H1 (cell line): ENCODE data around the gene AFF4. TPM values are rescaled to one million over a fixed set of nuclear protein-coding genes. Genes with fewer than 3 reads are reported as not detected.
"Not testable (repeated sequence)": the region's sequence is repeated elsewhere in the genome, so short reads cannot be mapped to it uniquely, and the experiment has no call there.

Experiments
- CTCF ChIA-PET: fragments of 300-600 bp; sonication (Branson Sonifier 250); formaldehyde crosslinking; loops from one replicate; lab custom pipeline; 2021; ENCODE audit not compliant: partially characterized antibody; lab: Charles Lee
- POLR2A ChIA-PET: fragments of 300-600 bp; sonication (Branson Sonifier 250); formaldehyde crosslinking; loops from one replicate; lab custom pipeline; 2021; ENCODE audit warnings: inconsistent platforms; ENCODE audit not compliant: partially characterized antibody; lab: Charles Lee
- DNase-seq, 2 experiments: peaks; one replicate each; pipeline versions ENCODE4 v3.0.0 to v3.0.0-alpha.2; 2010 to 2022; ENCODE audit warnings: low spot score in 2 of 2, low read depth in 1 of 2, mixed read lengths in 1 of 2
- FAIRE-seq: peaks from 2 replicates; lab custom pipeline; 2011; peaks lifted over from hg19 to GRCh38; lab: Jason Lieb, UNC
- H2AFZ ChIP-seq: 2 replicates; pipeline ENCODE4 v1.8.1; 2012; ENCODE audit warnings: low read length, inconsistent platforms
- H2AK5ac ChIP-seq: 2 replicates; pipeline ENCODE4 v1.6.1; 2013; ENCODE audit warnings: low read depth, low read length
- H2BK120ac ChIP-seq: replicated peaks from 2 replicates; pipeline ENCODE3; 2013; ENCODE audit warnings: low read depth, low read length, inconsistent platforms
- H2BK12ac ChIP-seq: 2 replicates; pipeline ENCODE4 v1.6.1; 2013; ENCODE audit warnings: low read depth, low read length
- H2BK15ac ChIP-seq: 2 replicates; pipeline ENCODE4 v1.6.1; 2013; ENCODE audit warnings: low read length
- H2BK20ac ChIP-seq: 2 replicates; pipeline ENCODE4 v1.6.1; 2013; ENCODE audit warnings: low read length
- H2BK5ac ChIP-seq: 2 replicates; pipeline ENCODE4 v1.6.1; 2013; ENCODE audit warnings: low read depth, low read length
- H3K14ac ChIP-seq: 2 replicates; pipeline ENCODE4 v1.6.1; 2013; ENCODE audit warnings: inconsistent platforms; ENCODE audit not compliant: insufficient read length
- H3K18ac ChIP-seq: 2 replicates; pipeline ENCODE4 v1.6.1; 2013; ENCODE audit warnings: low read length; ENCODE audit errors: extremely low read depth
- H3K23ac ChIP-seq: 2 replicates; pipeline ENCODE4 v1.6.1; 2013; ENCODE audit warnings: inconsistent platforms; ENCODE audit not compliant: insufficient read length
- H3K23me2 ChIP-seq: 2 replicates; pipeline ENCODE4 v1.6.1; 2013; ENCODE audit warnings: low read depth, low read length
- H3K27ac ChIP-seq: 2 replicates; pipeline ENCODE4 v1.6.1; 2011; ENCODE audit warnings: low read depth, low read length, inconsistent platforms
- H3K27me3 ChIP-seq, 4 experiments: replicated peaks in 1 of 4; 1 replicate in 1 of 4; 2 replicates in 3 of 4; pipeline versions ENCODE4 v1.6.1 to v1.8.1; 2011 to 2013; ENCODE audit warnings: low read length in 3 of 4, mild to moderate bottlenecking in 3 of 4, inconsistent platforms in 2 of 4, mixed read lengths in 2 of 4, moderate library complexity in 1 of 4; ENCODE audit not compliant: control insufficient read depth in 3 of 4, insufficient read depth in 3 of 4; ENCODE audit errors: extremely low read depth in 1 of 4
- H3K36me3 ChIP-seq, 4 experiments: 2 replicates each; pipeline versions ENCODE4 v1.6.1 to v1.8.1; 2011 to 2013; ENCODE audit warnings: mild to moderate bottlenecking in 4 of 4, low read length in 3 of 4, moderate library complexity in 2 of 4, control low read depth in 1 of 4, inconsistent platforms in 1 of 4; ENCODE audit not compliant: insufficient read depth in 4 of 4, control insufficient read depth in 2 of 4
- H3K4ac ChIP-seq: replicated peaks from 2 replicates; pipeline ENCODE3; 2013; ENCODE audit warnings: low read length, low read depth, mixed read lengths, inconsistent platforms; ENCODE audit not compliant: insufficient read length
- H3K4me1 ChIP-seq, 4 experiments: replicated peaks in 1 of 4; 1 replicate in 1 of 4; 2 replicates in 3 of 4; pipeline versions ENCODE4 v1.6.1 to v1.8.1; 2011 to 2013; ENCODE audit warnings: low read length in 3 of 4, inconsistent platforms in 2 of 4, mixed read lengths in 1 of 4; ENCODE audit not compliant: insufficient read depth in 4 of 4, control insufficient read depth in 3 of 4
- H3K4me2 ChIP-seq, 2 experiments: 2 replicates each; pipeline versions ENCODE4 v1.6.1 to v1.8.1; 2011 to 2013; ENCODE audit warnings: low read depth in 2 of 2, low read length in 2 of 2, control low read depth in 1 of 2, inconsistent platforms in 1 of 2, mild to moderate bottlenecking in 1 of 2; ENCODE audit not compliant: insufficient read depth in 1 of 2
- H3K4me3 ChIP-seq, 4 experiments: fragments of 200-600, 300-600 bp in 1 of 4; sonication (generic), shearing (Covaris generic), sonication (Bioruptor Twin) in 1 of 4; 2 replicates each; pipeline versions ENCODE4 v1.5.1 to v1.8.1; 2011 to 2016; ENCODE audit warnings: low read length in 4 of 4, low read depth in 3 of 4, control low read depth in 2 of 4, inconsistent platforms in 2 of 4, mild to moderate bottlenecking in 2 of 4, mixed read lengths in 1 of 4, moderate library complexity in 1 of 4; ENCODE audit not compliant: insufficient read depth in 2 of 4; ENCODE audit errors: extremely low read depth in 1 of 4
- H3K56ac ChIP-seq: replicated peaks from 2 replicates; pipeline ENCODE3; 2013; ENCODE audit warnings: low read depth, mild to moderate bottlenecking, mixed read lengths, low read length, inconsistent platforms; ENCODE audit not compliant: insufficient read length
- H3K79me1 ChIP-seq: 2 replicates; pipeline ENCODE4 v1.6.1; 2013; ENCODE audit warnings: low read depth, low read length, control low read depth
- H3K79me2 ChIP-seq, 2 experiments: 2 replicates each; pipeline versions ENCODE4 v1.6.1 to v1.8.1; 2012 to 2013; ENCODE audit warnings: low read length in 2 of 2, mild to moderate bottlenecking in 2 of 2, inconsistent platforms in 1 of 2; ENCODE audit not compliant: insufficient read depth in 2 of 2, control insufficient read depth in 1 of 2
- H3K9ac ChIP-seq, 4 experiments: replicated peaks in 1 of 4; 1 replicate in 1 of 4; 2 replicates in 3 of 4; pipeline versions ENCODE4 v1.6.1 to v1.8.1; 2011 to 2013; ENCODE audit warnings: low read depth in 3 of 4, low read length in 3 of 4, control low read depth in 2 of 4, mild to moderate bottlenecking in 2 of 4, moderate library complexity in 2 of 4, inconsistent platforms in 1 of 4; ENCODE audit errors: extremely low read depth in 1 of 4
- H3K9me3 ChIP-seq, 2 experiments: 2 replicates each; pipeline versions ENCODE4 v1.6.1 to v1.8.1; 2012 to 2013; ENCODE audit warnings: mild to moderate bottlenecking in 2 of 2, moderate library complexity in 2 of 2, control low read depth in 1 of 2, inconsistent platforms in 1 of 2, low read depth in 1 of 2, low read length in 1 of 2, mixed read lengths in 1 of 2; ENCODE audit not compliant: insufficient read depth in 2 of 2
- H4K20me1 ChIP-seq, 2 experiments: replicated peaks in 1 of 2; 2 replicates each; pipeline versions ENCODE3 to v1.8.1; 2011 to 2013; ENCODE audit warnings: inconsistent platforms in 2 of 2, low read length in 2 of 2, mild to moderate bottlenecking in 1 of 2; ENCODE audit not compliant: insufficient read depth in 2 of 2, control insufficient read depth in 1 of 2
- H4K5ac ChIP-seq: 2 replicates; pipeline ENCODE4 v1.6.1; 2013; ENCODE audit warnings: low read length, low read depth, mixed read lengths, inconsistent platforms; ENCODE audit not compliant: insufficient read length
- H4K8ac ChIP-seq: 2 replicates; pipeline ENCODE4 v1.8.0; 2013; ENCODE audit warnings: mild to moderate bottlenecking, moderate library complexity, low read length, inconsistent platforms; ENCODE audit not compliant: insufficient read depth; ENCODE audit errors: extremely low read depth
- H4K91ac ChIP-seq: replicated peaks from 2 replicates; pipeline ENCODE3; 2013; ENCODE audit warnings: low read length, mixed read lengths, inconsistent platforms; ENCODE audit not compliant: insufficient read length
- WGBS, 2 experiments: shearing (Covaris generic) in 1 of 2; methylation state at CpG; one replicate each; pipeline versions ENCODE4 v1.1.6 to v1.1.7; 2013 to 2015; ENCODE audit warnings: low lambda C conversion rate in 2 of 2, mixed read lengths in 2 of 2, inconsistent platforms in 1 of 2, low coverage in 1 of 2, missing lambda C conversion rate in 1 of 2; ENCODE audit not compliant: insufficient replicate concordance in 2 of 2, insufficient coverage in 1 of 2, insufficient read length in 1 of 2; ENCODE audit errors: extremely low coverage in 1 of 2, missing lambda C conversion rate in 1 of 2; 5-methylcytosine and 5-hydroxymethylcytosine counted together
- polyA plus RNA-seq, 7 experiments: library from polyadenylated mRNA; depleted of rRNA in 3 of 7; stranded (reverse) in 5 of 7; unstranded in 2 of 7; fragments of >200 nt in 5 of 7; fragments of 200-250 nt in 2 of 7; gene quantifications; 1 replicate in 5 of 7; 2 replicates in 1 of 7; 4 replicates in 1 of 7; pipeline versions ENCODE4 v1.2.1 to v1.2.3, GENCODE V29; 2011 to 2013; ENCODE audit warnings: missing spikeins in 2 of 7, mixed read lengths in 2 of 7
- total RNA-seq: library from RNA; stranded (reverse); fragmentation: NEBNext Ultra II Directional; extraction: Animal tissue kit (Norgen Biotek cat#: 25700); gene quantifications from 2 replicates; pipeline ENCODE4 v1.2.1, GENCODE V29; 2021

The AFF4 gene
- total and polyA plus RNA-seq, 2 of the 8 experiments (the other 6 are each of a cell fraction or from before 2014, with no cell fraction given) = 12.0 to 61.4 TPM

- not testable (repeated sequence) for H3K18ac ChIP-seq, H4K20me1 ChIP-seq, H3K9ac ChIP-seq, H3K23ac ChIP-seq, H3K79me1 ChIP-seq, H3K23me2 ChIP-seq, H2BK15ac ChIP-seq, FAIRE-seq, H2BK20ac ChIP-seq, H2BK12ac ChIP-seq, H2BK5ac ChIP-seq, H3K4ac ChIP-seq, H4K8ac ChIP-seq, H3K14ac ChIP-seq, H2BK120ac ChIP-seq, H4K91ac ChIP-seq, H3K9me3 ChIP-seq, H3K56ac ChIP-seq, H2AFZ ChIP-seq, H4K5ac ChIP-seq, H3K27ac ChIP-seq, H3K4me1 ChIP-seq, DNase-seq, H2AK5ac ChIP-seq, H3K36me3 ChIP-seq, H3K27me3 ChIP-seq
- POLR2A ChIA-PET = interaction anchor here (0.7 to 7.3 kb wide), 8 partner anchors 10 to 357 kb away, joined by 3 to 104 read pairs (median 3); partner anchors contain the start of gene HSPA4
- Histone ChIP-seq H3K4me2 (peak overlapping the region; percentile 76 to 83; a peak in 3 of 4 replicates), H3K4me3 (peak overlapping the region in 2 of 4 experiments; percentile 81 to 95; a peak in 4 of 8 replicates), H3K79me2 (peaks cover 36 to 66% of the 10 kb centered on the region in 2 experiments)
- 87% methylated on average over 11 of the region's 11 CpGs; no CpG with 5 or more reads in 1 of the 2 experiments for WGBS, 2 experiments
- CTCF ChIA-PET = interaction anchor here (0.7 to 1.7 kb wide), 2 partner anchors 51 to 54 kb away, joined by 3 read pairs; no protein-coding TSS in a partner anchor
These were observed 2.2 kb downstream of the AFF4 start for GRCh38 chr5:132961123-132961815.
